ENCODE measurements around the gene CCNY.

CCNY gene

DNA sequence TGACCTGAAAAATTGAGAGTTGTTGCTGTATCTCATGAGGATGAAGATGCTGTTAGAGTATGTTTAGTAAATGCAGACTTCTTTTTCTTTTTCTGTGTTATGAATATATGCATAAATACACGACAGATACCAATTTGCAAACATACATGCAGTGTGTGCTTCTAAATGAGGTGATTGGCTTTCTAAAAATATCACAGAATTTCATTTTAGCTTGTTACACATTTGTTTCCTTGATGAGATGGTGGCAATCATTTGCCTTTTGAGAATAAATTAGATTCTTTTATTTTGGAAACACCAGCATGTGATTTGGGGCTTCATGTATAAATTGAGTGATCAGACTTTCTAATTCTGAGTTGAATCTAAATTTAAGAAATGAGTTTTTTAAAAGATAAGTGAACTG is 29.7 kb downstream of the CCNY start:
- no peak for TF ChIP-seq TAF1 (IDR thresholded peaks at IDR 0.05; ENCODE audit: low read depth, low read length)
- no peak for TF ChIP-seq PAX5 (IDR thresholded peaks at IDR 0.05; ENCODE audit: insufficient read depth, low read length, severe bottlenecking)
- TF ChIP-seq POU2F2 (IDR thresholded peaks at IDR 0.05; ENCODE audit: low read depth, low read length) = no peak
- no peak for TF ChIP-seq POLR2A (IDR thresholded peaks at IDR 0.05; ENCODE audit: low read depth, low read length)
- TF ChIP-seq SPI1 (IDR thresholded peaks at IDR 0.05; ENCODE audit: low read depth, low read length) = no peak
- no peak for TF ChIP-seq POLR2AphosphoS5 (IDR thresholded peaks at IDR 0.05; ENCODE audit: low read depth, low read length)
- FAIRE-seq = no peak
- no peak for DNase-seq (ENCODE audit: insufficient read length, low spot score)

DNA sequence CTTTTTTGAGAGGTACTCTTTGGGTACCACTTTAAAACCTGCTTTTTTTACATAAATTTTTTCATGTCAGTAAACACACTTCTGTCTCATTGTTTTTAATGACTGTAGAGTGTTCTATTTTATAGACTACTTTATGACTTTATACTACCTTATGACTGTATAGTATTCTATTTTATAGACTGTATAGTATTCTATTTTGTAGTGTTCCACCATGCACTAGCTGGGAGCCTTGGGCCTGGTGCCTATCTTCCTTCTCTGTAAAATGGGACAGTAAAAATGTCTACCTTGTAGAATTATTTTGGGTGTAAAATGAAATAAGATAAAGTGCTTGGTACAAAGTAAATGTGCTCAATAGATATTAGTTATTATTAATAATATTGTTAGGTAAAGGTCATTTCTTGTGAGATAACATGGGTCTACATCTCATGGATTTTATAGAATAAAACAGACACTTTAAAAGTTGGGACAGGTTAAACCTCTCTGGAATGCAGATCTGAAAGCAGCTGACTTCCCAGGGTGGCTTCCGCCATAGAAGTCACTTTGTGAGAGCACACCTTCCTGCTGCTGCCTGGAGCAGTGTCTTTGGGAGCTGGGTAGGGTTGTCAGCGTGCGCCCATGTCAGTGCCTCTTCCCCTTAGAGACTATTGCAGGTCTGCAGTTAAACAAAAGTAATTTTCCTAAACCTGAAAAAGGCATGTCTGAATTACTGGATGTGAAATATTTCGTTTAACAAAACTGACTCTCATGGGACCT is 31.0 kb downstream of the CCNY start:
- no peak for TF ChIP-seq POU2F2 (IDR thresholded peaks at IDR 0.05; ENCODE audit: low read depth, low read length)
- no peak for TF ChIP-seq PAX5 (IDR thresholded peaks at IDR 0.05; ENCODE audit: insufficient read depth, low read length, severe bottlenecking)
- TF ChIP-seq POLR2A (IDR thresholded peaks at IDR 0.05; ENCODE audit: low read depth, low read length) = no peak
- TF ChIP-seq SPI1 (IDR thresholded peaks at IDR 0.05; ENCODE audit: low read depth, low read length) = no peak
- no peak for TF ChIP-seq POLR2AphosphoS5 (IDR thresholded peaks at IDR 0.05; ENCODE audit: low read depth, low read length)
- no peak for TF ChIP-seq TAF1 (IDR thresholded peaks at IDR 0.05; ENCODE audit: low read depth, low read length)
- no peak for FAIRE-seq
- DNase-seq (ENCODE audit: insufficient read length, low spot score) = no peak

DNA sequence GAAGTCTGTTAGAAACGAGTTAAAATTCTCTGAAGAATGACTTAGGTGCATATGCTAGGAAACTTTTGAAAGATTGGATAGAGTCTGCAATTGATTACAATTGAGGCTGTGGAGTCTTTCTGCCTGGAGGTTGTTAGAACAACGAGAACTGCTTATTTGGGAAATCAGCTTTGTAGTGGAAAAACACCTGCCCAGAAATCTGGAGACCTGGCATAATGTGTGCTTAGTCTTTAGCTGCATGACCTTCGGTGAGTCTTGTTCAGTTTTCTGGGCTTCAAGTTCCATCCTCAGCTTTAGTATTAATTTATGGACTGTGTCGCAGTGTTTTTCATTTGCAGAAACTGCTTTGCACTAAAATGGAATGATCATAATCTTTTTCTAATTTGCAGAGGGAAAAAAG is 31.7 kb downstream of the CCNY start:
- no peak for FAIRE-seq
- no peak for DNase-seq (ENCODE audit: insufficient read length, low spot score)
- TF ChIP-seq POU2F2 (IDR thresholded peaks at IDR 0.05; ENCODE audit: low read depth, low read length) (no peak), PAX5 (IDR thresholded peaks at IDR 0.05; ENCODE audit: insufficient read depth, low read length, severe bottlenecking) (no peak), POLR2A (IDR thresholded peaks at IDR 0.05; ENCODE audit: low read depth, low read length) (no peak), TAF1 (IDR thresholded peaks at IDR 0.05; ENCODE audit: low read depth, low read length) (no peak), SPI1 (IDR thresholded peaks at IDR 0.05; ENCODE audit: low read depth, low read length) (no peak), POLR2AphosphoS5 (IDR thresholded peaks at IDR 0.05; ENCODE audit: low read depth, low read length) (no peak)

DNA sequence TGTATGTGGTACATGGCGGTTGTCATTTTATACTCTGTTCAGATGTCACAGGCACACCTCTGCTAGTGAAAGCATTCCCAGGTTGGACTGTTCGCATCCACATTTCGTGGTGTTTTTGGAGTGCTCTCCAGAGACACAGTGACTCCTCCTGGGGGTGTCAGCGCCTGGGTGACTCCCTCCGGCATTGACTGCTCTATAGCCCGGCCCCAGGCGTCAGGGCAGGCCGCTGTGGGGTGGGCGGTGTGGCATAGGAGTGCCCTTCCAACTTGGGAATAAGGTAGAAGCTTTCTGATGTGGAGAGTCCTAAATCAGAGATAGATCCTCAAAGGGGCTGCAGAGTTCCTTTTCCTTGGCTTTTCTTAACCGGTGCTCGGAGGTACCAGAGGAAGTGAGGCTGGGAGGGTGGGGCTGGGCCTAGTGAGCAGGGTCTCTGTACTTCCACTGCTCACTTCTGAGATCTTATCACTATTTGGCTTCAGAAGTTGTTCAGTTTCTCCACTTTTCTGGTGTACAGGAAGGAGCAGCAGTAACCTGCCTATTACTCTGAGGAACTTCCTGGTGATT is 32.3 kb downstream of the CCNY start:
- DNase-seq (ENCODE audit: insufficient read length, low spot score) = no peak
- TF ChIP-seq POLR2AphosphoS5 (IDR thresholded peaks at IDR 0.05; ENCODE audit: low read depth, low read length) (no peak), TAF1 (IDR thresholded peaks at IDR 0.05; ENCODE audit: low read depth, low read length) (no peak), POLR2A (IDR thresholded peaks at IDR 0.05; ENCODE audit: low read depth, low read length) (no peak), PAX5 (IDR thresholded peaks at IDR 0.05; ENCODE audit: insufficient read depth, low read length, severe bottlenecking) (no peak), SPI1 (IDR thresholded peaks at IDR 0.05; ENCODE audit: low read depth, low read length) (no peak)
- FAIRE-seq = no peak

DNA sequence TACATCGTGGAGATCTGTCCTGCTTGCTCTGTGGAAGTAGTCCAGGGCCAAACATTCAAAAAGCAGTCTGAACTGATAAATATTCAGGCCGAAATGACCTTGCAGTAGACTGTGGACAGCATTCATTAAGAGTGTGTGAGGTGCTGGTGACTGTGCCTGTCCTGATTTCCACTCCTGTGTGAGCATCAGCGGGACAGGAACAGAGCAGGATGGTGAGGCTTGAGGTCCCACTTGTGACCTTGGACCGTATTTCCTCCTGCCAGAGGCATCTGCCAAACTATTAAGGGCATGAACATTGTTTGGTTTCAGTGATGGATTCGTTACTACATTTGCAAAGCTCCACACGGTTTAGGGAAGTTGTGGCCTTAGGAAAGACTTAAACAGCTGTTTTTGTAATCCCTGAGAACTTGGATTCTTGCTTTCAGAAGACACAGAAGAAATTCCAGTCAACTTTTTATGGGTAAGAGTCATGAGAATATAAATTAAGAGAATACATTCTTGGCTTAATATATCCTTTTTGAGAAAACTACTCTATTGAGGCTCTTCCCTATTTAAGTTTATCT is 32.8 kb downstream of the CCNY start:
- no peak for TF ChIP-seq TAF1 (IDR thresholded peaks at IDR 0.05; ENCODE audit: low read depth, low read length)
- TF ChIP-seq POU2F2 (IDR thresholded peaks at IDR 0.05; ENCODE audit: low read depth, low read length) = no peak
- no peak for TF ChIP-seq SPI1 (IDR thresholded peaks at IDR 0.05; ENCODE audit: low read depth, low read length)
- TF ChIP-seq POLR2A (IDR thresholded peaks at IDR 0.05; ENCODE audit: low read depth, low read length) = no peak
- no peak for TF ChIP-seq POLR2AphosphoS5 (IDR thresholded peaks at IDR 0.05; ENCODE audit: low read depth, low read length)
- TF ChIP-seq PAX5 (IDR thresholded peaks at IDR 0.05; ENCODE audit: insufficient read depth, low read length, severe bottlenecking) = no peak
- FAIRE-seq = peak; percentile 65

DNA sequence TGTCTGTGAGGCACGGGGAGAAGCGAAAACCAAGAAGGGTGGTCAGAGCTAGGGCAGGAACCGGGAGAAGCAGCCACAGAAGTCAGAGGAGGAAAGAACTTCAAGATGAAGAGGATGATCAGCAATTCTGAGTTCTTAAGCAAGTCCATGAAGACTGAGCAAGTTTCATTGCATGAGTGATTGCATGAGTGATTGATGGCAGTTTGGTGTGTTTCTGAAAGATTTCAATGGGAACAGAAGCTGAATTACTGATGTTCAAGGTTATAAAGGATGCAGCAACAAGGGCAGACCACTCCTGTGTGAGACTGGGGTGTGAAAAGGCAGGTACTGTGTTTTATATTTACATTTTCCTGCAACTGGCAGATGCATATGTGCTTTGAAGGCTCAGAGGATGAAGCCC is 35.4 kb downstream of the CCNY start:
- TF ChIP-seq POLR2AphosphoS5 (IDR thresholded peaks at IDR 0.05; ENCODE audit: low read depth, low read length) (no peak), POU2F2 (IDR thresholded peaks at IDR 0.05; ENCODE audit: low read depth, low read length) (no peak), POLR2A (IDR thresholded peaks at IDR 0.05; ENCODE audit: low read depth, low read length) (no peak), TAF1 (IDR thresholded peaks at IDR 0.05; ENCODE audit: low read depth, low read length) (no peak), SPI1 (IDR thresholded peaks at IDR 0.05; ENCODE audit: low read depth, low read length) (no peak), PAX5 (IDR thresholded peaks at IDR 0.05; ENCODE audit: insufficient read depth, low read length, severe bottlenecking) (no peak)
- peak; percentile 26 for FAIRE-seq
- DNase-seq (ENCODE audit: insufficient read length, low spot score) = no peak

More for the DNA sequence above, 32.8 kb downstream of the CCNY start:
- DNase-seq (ENCODE audit: insufficient read length, low spot score) = no peak

DNA sequence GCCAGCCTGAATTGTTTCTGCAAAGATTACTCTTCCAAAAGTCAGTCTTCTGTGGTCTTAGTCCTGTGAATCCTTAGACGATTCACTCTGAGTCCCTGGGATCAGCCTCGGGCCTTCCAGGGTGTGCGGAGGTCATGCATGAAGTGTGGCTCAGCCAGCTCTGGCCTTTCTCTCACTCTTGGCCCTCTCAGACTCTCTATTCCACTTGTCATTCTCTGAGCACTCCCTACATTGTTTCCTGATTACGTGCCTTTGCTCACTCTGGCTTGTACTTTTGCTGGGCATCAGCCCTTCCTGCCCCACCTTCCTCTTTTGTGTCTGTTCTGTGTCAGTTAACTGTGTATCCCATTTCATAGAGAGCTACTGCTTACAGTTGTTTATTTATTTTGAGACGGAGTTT is 36.0 kb downstream of the CCNY start:
- DNase-seq (ENCODE audit: insufficient read length, low spot score) (no peak), FAIRE-seq (no peak)
- TF ChIP-seq TAF1 (IDR thresholded peaks at IDR 0.05; ENCODE audit: low read depth, low read length) (no peak), POLR2AphosphoS5 (IDR thresholded peaks at IDR 0.05; ENCODE audit: low read depth, low read length) (no peak), SPI1 (IDR thresholded peaks at IDR 0.05; ENCODE audit: low read depth, low read length) (no peak), PAX5 (IDR thresholded peaks at IDR 0.05; ENCODE audit: insufficient read depth, low read length, severe bottlenecking) (no peak), POU2F2 (IDR thresholded peaks at IDR 0.05; ENCODE audit: low read depth, low read length) (no peak), POLR2A (IDR thresholded peaks at IDR 0.05; ENCODE audit: low read depth, low read length) (no peak)

DNA sequence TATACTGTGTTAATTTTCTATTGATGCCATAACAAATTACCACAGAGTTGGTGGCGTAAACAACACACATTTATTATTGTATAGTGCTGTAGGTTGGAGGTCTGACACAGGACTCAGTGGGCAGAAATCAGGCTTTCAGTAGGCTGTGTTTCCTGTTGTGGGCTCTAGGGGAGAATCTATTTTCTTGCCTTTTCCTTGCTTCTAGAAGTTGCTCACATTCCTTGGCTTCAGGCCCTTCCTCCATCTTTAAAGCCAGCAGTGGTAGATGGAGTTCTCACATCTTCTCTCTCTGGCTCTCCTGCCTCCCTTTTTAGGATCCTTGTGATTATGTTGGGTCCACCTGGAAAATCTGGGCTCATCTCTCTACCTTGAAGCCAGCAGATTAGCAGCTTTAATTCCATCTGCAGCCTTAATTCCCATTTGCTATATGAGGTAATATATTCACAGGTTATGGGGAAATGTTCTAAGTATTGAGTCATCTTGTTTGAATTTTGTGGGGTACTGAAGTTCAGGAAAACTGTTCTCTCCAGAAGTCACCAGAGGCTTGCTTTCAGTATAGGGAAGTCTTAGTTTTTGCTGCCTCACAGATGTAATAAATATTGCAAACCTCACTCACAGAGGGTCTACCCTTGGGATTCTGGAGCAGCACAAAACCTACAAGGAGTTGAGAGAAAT is 38.9 kb downstream of the CCNY start:
- no peak for FAIRE-seq
- TF ChIP-seq POLR2AphosphoS5 (IDR thresholded peaks at IDR 0.05; ENCODE audit: low read depth, low read length) (no peak), POU2F2 (IDR thresholded peaks at IDR 0.05; ENCODE audit: low read depth, low read length) (no peak), TAF1 (IDR thresholded peaks at IDR 0.05; ENCODE audit: low read depth, low read length) (no peak), PAX5 (IDR thresholded peaks at IDR 0.05; ENCODE audit: insufficient read depth, low read length, severe bottlenecking) (no peak)
- no peak for DNase-seq (ENCODE audit: insufficient read length, low spot score)

Data from GM12891 (cell line).